Neural progenitor cell (in vitro differentiated cells): ENCODE measurements around the gene TOPBP1.

ENCODE experiments used
- EZH2 ChIP-seq: fragments of 200-600 bp; sonication (generic); IDR thresholded peaks from 2 replicates; pipeline ENCODE4 v1.6.1; 2017; ENCODE audit warnings: antibody characterized with exemption, mild to moderate bottlenecking, moderate library complexity
- EZH2phosphoT487 ChIP-seq: fragments of 200-600 bp; sonication (generic); IDR thresholded peaks from 2 replicates; pipeline ENCODE4 v1.6.1; 2017; ENCODE audit warnings: antibody characterized with exemption
- TF ChIP-seq, protein P1 (sequence below): fragments of 200-600 bp; sonication (generic); IDR thresholded peaks from 2 replicates; pipeline ENCODE4 v1.5.1; 2017; ENCODE audit warnings: antibody characterized with exemption, mild to moderate bottlenecking

DNA sequence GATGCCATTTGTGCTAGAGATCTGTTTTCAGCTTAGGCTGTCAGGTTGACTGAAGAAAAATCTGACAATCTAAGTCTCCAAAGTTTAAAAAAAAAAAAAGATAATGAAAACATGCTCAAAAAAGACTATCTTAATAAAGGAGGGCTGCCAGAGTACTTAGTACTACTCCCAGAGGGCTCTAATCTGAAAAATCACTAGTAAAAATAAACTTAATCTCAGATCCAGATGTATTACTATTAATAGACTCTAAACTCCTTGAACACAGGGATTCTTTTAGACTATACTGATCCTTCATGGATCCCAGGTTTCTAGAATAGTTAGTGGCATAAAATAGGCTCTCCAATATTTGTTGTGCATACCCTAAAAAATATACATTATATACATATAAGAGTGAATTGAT is 34.0 kb downstream of the TOPBP1 start:
- TF ChIP-seq, protein P1, sequence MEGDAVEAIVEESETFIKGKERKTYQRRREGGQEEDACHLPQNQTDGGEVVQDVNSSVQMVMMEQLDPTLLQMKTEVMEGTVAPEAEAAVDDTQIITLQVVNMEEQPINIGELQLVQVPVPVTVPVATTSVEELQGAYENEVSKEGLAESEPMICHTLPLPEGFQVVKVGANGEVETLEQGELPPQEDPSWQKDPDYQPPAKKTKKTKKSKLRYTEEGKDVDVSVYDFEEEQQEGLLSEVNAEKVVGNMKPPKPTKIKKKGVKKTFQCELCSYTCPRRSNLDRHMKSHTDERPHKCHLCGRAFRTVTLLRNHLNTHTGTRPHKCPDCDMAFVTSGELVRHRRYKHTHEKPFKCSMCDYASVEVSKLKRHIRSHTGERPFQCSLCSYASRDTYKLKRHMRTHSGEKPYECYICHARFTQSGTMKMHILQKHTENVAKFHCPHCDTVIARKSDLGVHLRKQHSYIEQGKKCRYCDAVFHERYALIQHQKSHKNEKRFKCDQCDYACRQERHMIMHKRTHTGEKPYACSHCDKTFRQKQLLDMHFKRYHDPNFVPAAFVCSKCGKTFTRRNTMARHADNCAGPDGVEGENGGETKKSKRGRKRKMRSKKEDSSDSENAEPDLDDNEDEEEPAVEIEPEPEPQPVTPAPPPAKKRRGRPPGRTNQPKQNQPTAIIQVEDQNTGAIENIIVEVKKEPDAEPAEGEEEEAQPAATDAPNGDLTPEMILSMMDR, result no peak
- TF ChIP-seq EZH2phosphoT487 (no peak), EZH2 (no peak)
